Measurements from ENCODE around the gene PAX7. TPM values are rescaled to one million over a fixed set of nuclear protein-coding genes. Genes with fewer than 3 reads are reported as not detected.

The PAX7 gene
- total and polyA plus RNA-seq, 9 of the 15 experiments (the other 6 are each of a cell fraction or from before 2014, with no cell fraction given) = not detected

GRCh38 chr1:18793164-18793563, 162.5 kb downstream of the PAX7 start:
- POLR2A ChIA-PET = interaction anchor here (0.6 to 0.8 kb wide), 3 partner anchors 8 to 316 kb away, joined by 3 read pairs; no protein-coding TSS in a partner anchor
- no peak for TF ChIP-seq CAMTA2 (CRISPR knock-in tag; conservative IDR thresholded peaks at IDR 0.05)
- no peak for TF ChIP-seq ATF1 (CRISPR knock-in tag; IDR thresholded peaks at IDR 0.05)
- no peak for TF ChIP-seq ATF1 (tag; IDR thresholded peaks at IDR 0.05)
- no peak for TF ChIP-seq ILF3 (IDR thresholded peaks at IDR 0.05; ENCODE audit: borderline replicate concordance)
- no peak for TF ChIP-seq JUND (IDR thresholded peaks at IDR 0.05; ENCODE audit: borderline replicate concordance, low read depth, low read length)
- TF ChIP-seq JUND (tag; IDR thresholded peaks at IDR 0.05; ENCODE audit: borderline replicate concordance, low read depth, low read length) = no peak
- no peak for TF ChIP-seq TAF7 (tag; IDR thresholded peaks at IDR 0.05)
- TF ChIP-seq MCM7 (IDR thresholded peaks at IDR 0.05) = no peak
- no peak for TF ChIP-seq ZHX1 (conservative IDR thresholded peaks at IDR 0.05; ENCODE audit: low read length)
- TF ChIP-seq ZNF146 (CRISPR knock-in tag; IDR thresholded peaks at IDR 0.05; ENCODE audit: unreplicated experiment) = no peak
- no peak for TF ChIP-seq SMARCC2 (IDR thresholded peaks at IDR 0.05; ENCODE audit: low read depth)
- no peak for TF ChIP-seq HLTF (IDR thresholded peaks at IDR 0.05)
- TF ChIP-seq MTA2 (IDR thresholded peaks at IDR 0.05; ENCODE audit: low read depth) = no peak
- TF ChIP-seq UBTF (IDR thresholded peaks at IDR 0.05; ENCODE audit: borderline replicate concordance in 1 of 2, low read depth in 2 of 2, low read length in 2 of 2) = no peak
- no peak for TF ChIP-seq MAFF (IDR thresholded peaks at IDR 0.05; ENCODE audit: low read length)
- TF ChIP-seq, protein P1, sequence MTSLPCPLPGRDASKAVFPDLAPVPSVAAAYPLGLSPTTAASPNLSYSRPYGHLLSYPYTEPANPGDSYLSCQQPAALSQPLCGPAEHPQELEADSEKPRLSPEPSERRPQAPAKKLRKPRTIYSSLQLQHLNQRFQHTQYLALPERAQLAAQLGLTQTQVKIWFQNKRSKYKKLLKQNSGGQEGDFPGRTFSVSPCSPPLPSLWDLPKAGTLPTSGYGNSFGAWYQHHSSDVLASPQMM (CRISPR knock-in tag; IDR thresholded peaks at IDR 0.05) = no peak
- no peak for TF ChIP-seq ESRRA (IDR thresholded peaks at IDR 0.05; ENCODE audit: borderline replicate concordance, low read depth)
- in situ Hi-C loops (cut with MboI) (no loop called here), intact Hi-C loops (cut with micrococcal nuclease) (no loop called here)
- H3K9me1 ChIP-seq (ENCODE audit: control insufficient read depth, insufficient read depth, low read length) = no peaks in the 10 kb centered on the region
- no peaks in the 10 kb centered on the region for H3K79me2 ChIP-seq (ENCODE audit: control insufficient read depth, insufficient read depth, low read length)
- 0% methylated on average over 10 of the region's 10 CpGs for WGBS (ENCODE audit: insufficient coverage, low coverage, missing lambda C conversion rate)
- no peak overlapping the region for H3K9ac ChIP-seq (ENCODE audit: insufficient read depth in 1 of 2, low read depth in 2 of 2, low read length in 2 of 2)
- BruUV-seq (replicated peaks) = no TSS peak
- no peak overlapping the region for H3K4me3 ChIP-seq
- H3K27me3 ChIP-seq (ENCODE audit: control insufficient read depth in 2 of 2, insufficient read depth in 2 of 2, low read length in 2 of 2) = peaks cover 20 to 31% of the 10 kb centered on the region in 2 experiments; a peak in 4 of 5 replicates
- no peak overlapping the region for H3K27ac ChIP-seq (ENCODE audit: extremely low read depth, low read depth, low read length)
- no peaks in the 10 kb centered on the region for H3K36me3 ChIP-seq (ENCODE audit: control insufficient read depth, insufficient read depth, low read length)
- no peak overlapping the region for H2AFZ ChIP-seq (ENCODE audit: low read depth, low read length)
- no peaks in the 10 kb centered on the region for H4K20me1 ChIP-seq (replicated peaks; ENCODE audit: control insufficient read depth, insufficient read depth, low read length)
- no peak for DNase-seq (ENCODE audit: extremely low read depth in 1 of 4, low spot score in 3 of 4)
- no peak for ATAC-seq
- H3K4me2 ChIP-seq (ENCODE audit: insufficient read depth, low read length) = no peak overlapping the region
- no peak for FAIRE-seq
- CTCF ChIA-PET (ENCODE audit: low intra/inter-chr PET ratio) = no interaction called here
- no peaks in the 10 kb centered on the region for H3K9me3 ChIP-seq (replicated peaks; ENCODE audit: control insufficient read depth, insufficient read depth, low read depth, low read length)
- H3K4me1 ChIP-seq (replicated peaks in 1 of 2; ENCODE audit: control insufficient read depth in 2 of 2, insufficient read depth in 2 of 2, low read length in 2 of 2) = no peaks in the 10 kb centered on the region
